Body of pancreas (tissue), 4 donors: ENCODE results near the gene ACSF2. TPM values are rescaled to one million over a fixed set of nuclear protein-coding genes. Genes with fewer than 3 reads are reported as not detected.

ENCODE experiments used
- ATAC-seq: fragments of 150-250 bp; one replicate; pipeline ENCODE4 v1.9.1; 2016
- DNase-seq, 4 donors: peaks; one replicate each; pipeline ENCODE4 v3.0.0-alpha.2; 2019
- H3K27ac ChIP-seq, 4 donors: fragments of 200-600 bp; sonication (generic); 1 replicate in 3 of 4; 2 replicates in 1 of 4; pipeline versions ENCODE4 v1.5.1 to v1.6.1; 2016 to 2019; ENCODE audit warnings: mild to moderate bottlenecking in 1 of 4, mixed read lengths in 1 of 4, moderate library complexity in 1 of 4
- H3K27me3 ChIP-seq, 2 donors: fragments of 200-600 bp; sonication (generic); one replicate each; pipeline ENCODE4 v1.6.0; 2016; ENCODE audit warnings: mild to moderate bottlenecking in 1 of 2
- H3K36me3 ChIP-seq, 2 donors: fragments of 200-600 bp; sonication (generic); replicated peaks in 1 of 2; 2 replicates each; pipeline ENCODE4 v1.5.1; 2016; ENCODE audit warnings: low read depth in 2 of 2; ENCODE audit not compliant: insufficient read depth in 1 of 2
- H3K4me1 ChIP-seq: fragments of 200-600 bp; sonication (generic); one replicate; pipeline ENCODE4 v1.6.0; 2016
- H3K4me3 ChIP-seq, 2 donors: fragments of 200-600 bp; sonication (generic); 1 replicate in 1 of 2; 2 replicates in 1 of 2; pipeline ENCODE4 v1.5.1; 2016 to 2019
- H3K9me3 ChIP-seq, 3 donors: fragments of 200-600 bp; sonication (generic); 1 replicate in 2 of 3; 2 replicates in 1 of 3; pipeline ENCODE4 v1.5.1; 2016
- CTCF ChIP-seq, 7 experiments: fragments of 450-650 bp in 4 of 7; fragments of 200-600 bp in 3 of 7; sonication (generic) in 3 of 7; IDR thresholded peaks; one replicate each; pipeline ENCODE4 v1.5.1; 2016 to 2019; ENCODE audit warnings: antibody characterized with exemption in 7 of 7
- POLR2A ChIP-seq, 3 donors: fragments of 450-650 bp; IDR thresholded peaks; one replicate each; pipeline ENCODE4 v1.6.1; 2016; ENCODE audit warnings: antibody characterized with exemption in 3 of 3, mild to moderate bottlenecking in 2 of 3
- WGBS, 2 donors: methylation state at CpG; one replicate each; pipeline ENCODE4 v1.1.5; 2017; 5-methylcytosine and 5-hydroxymethylcytosine counted together
- intact Hi-C: fragments of 100-400 bp; cut with DNase I; formaldehyde crosslinking; loops from one replicate; pipeline ENCODE4 v1.15.1; 2023
- total RNA-seq, 2 donors: library from RNA; depleted of rRNA; stranded (reverse); fragments of >200 nt; gene quantifications; one replicate each; pipeline ENCODE4 v1.1.0, GENCODE V29; 2016

Gene ACSF2
- total RNA-seq, 2 donors from 2014 or later: 18.7 to 120 TPM

- no peak overlapping the region for H3K27ac ChIP-seq
- intact Hi-C loops: no loop called here
- TF ChIP-seq CTCF (IDR thresholded peaks at IDR 0.05) (no peak), POLR2A (IDR thresholded peaks at IDR 0.05) (no peak)
- no peak for DNase-seq
- ATAC-seq: no peak
- H3K4me3 ChIP-seq: no peak overlapping the region
- peaks cover 24% of the 10 kb centered on the region for H3K4me1 ChIP-seq
- H3K27me3 ChIP-seq: no peaks in the 10 kb centered on the region
- no peaks in the 10 kb centered on the region for H3K36me3 ChIP-seq
- H3K9me3 ChIP-seq: no peaks in the 10 kb centered on the region
- WGBS, 2 donors: 60 to 76% methylated on average over 6 of the region's 6 CpGs
These were observed 39.2 kb downstream of the ACSF2 start for GRCh38 chr17:50465171-50465570.

- ATAC-seq: no peak
- H3K27ac ChIP-seq: no peak overlapping the region
- 93 to 94% methylated on average over 9 of the region's 9 CpGs for WGBS, 2 donors
These were observed 39.6 kb downstream of the ACSF2 start for GRCh38 chr17:50465635-50466034.

GRCh38 chr17:50466371-50467113, 40.5 kb downstream of the ACSF2 start:
- Histone ChIP-seq H3K27ac (no peak overlapping the region), H3K9me3 (no peaks in the 10 kb centered on the region), H3K4me3 (no peak overlapping the region), H3K27me3 (no peaks in the 10 kb centered on the region), H3K4me1 (peaks cover 24% of the 10 kb centered on the region), H3K36me3 (no peaks in the 10 kb centered on the region)
- TF ChIP-seq POLR2A (IDR thresholded peaks at IDR 0.05): no peak
- no peak for TF ChIP-seq CTCF (IDR thresholded peaks at IDR 0.05)
- DNase-seq: no peak
- intact Hi-C loops: no loop called here
- WGBS, 2 donors: 79 to 91% methylated on average over 5 to 9 of the region's 9 CpGs
- no peak for ATAC-seq

More at GRCh38 chr17:50465635-50466034, 39.6 kb downstream of the ACSF2 start:
- DNase-seq: no peak
- intact Hi-C loops: no loop called here
- Histone ChIP-seq H3K9me3 (no peaks in the 10 kb centered on the region), H3K27me3 (no peaks in the 10 kb centered on the region), H3K36me3 (no peaks in the 10 kb centered on the region), H3K4me1 (peaks cover 24% of the 10 kb centered on the region), H3K4me3 (no peak overlapping the region)
- no peak for TF ChIP-seq POLR2A (IDR thresholded peaks at IDR 0.05)
- no peak for TF ChIP-seq CTCF (IDR thresholded peaks at IDR 0.05)

GRCh38 chr17:50467114-50467854, 41.3 kb downstream of the ACSF2 start:
- intact Hi-C loops: no loop called here
- Histone ChIP-seq H3K27me3 (no peaks in the 10 kb centered on the region), H3K36me3 (no peaks in the 10 kb centered on the region), H3K27ac (no peak overlapping the region), H3K9me3 (no peaks in the 10 kb centered on the region), H3K4me1 (peaks cover 23% of the 10 kb centered on the region), H3K4me3 (no peak overlapping the region)
- WGBS, 2 donors: 85 to 86% methylated on average over 7 of the region's 7 CpGs
- TF ChIP-seq CTCF (IDR thresholded peaks at IDR 0.05) (no peak), POLR2A (IDR thresholded peaks at IDR 0.05) (no peak)
- ATAC-seq (no peak), DNase-seq (no peak)
